HG03135 (cell line): ENCODE results near the gene GORASP1.

ENCODE experiments used
- ATAC-seq: cut with Tn5 transposase; IDR thresholded peaks from one replicate; pipeline ENCODE4 v1.9.1; 2021; ENCODE audit warnings: mild to moderate bottlenecking, moderate library complexity; ENCODE audit not compliant: unreplicated experiment

GORASP1 gene

GRCh38 chr3:39141171-39141995 is 34.0 kb upstream of the GORASP1 start:
- no peak for ATAC-seq

GRCh38 chr3:39140341-39140971 is 33.0 kb upstream of the GORASP1 start:
- no peak for ATAC-seq

GRCh38 chr3:39139442-39139841 is 32.0 kb upstream of the GORASP1 start:
- ATAC-seq: no peak

- ATAC-seq: no peak
These were observed 31.5 kb upstream of the GORASP1 start for GRCh38 chr3:39138804-39139415.

- ATAC-seq: no peak
These were observed 30.8 kb upstream of the GORASP1 start for GRCh38 chr3:39137991-39138803.

GRCh38 chr3:39137435-39137936 is 30.1 kb upstream of the GORASP1 start:
- no peak for ATAC-seq

GRCh38 chr3:39136533-39137434 is 29.4 kb upstream of the GORASP1 start:
- no peak for ATAC-seq

GRCh38 chr3:39135170-39135805 is 27.9 kb upstream of the GORASP1 start:
- no peak for ATAC-seq

GRCh38 chr3:39134305-39134704 is 26.9 kb upstream of the GORASP1 start:
- ATAC-seq: no peak

GRCh38 chr3:39133822-39134221 is 26.4 kb upstream of the GORASP1 start:
- no peak for ATAC-seq

GRCh38 chr3:39133093-39133490 is 25.7 kb upstream of the GORASP1 start:
- ATAC-seq: no peak

GRCh38 chr3:39132096-39133092 is 25.0 kb upstream of the GORASP1 start:
- no peak for ATAC-seq

GRCh38 chr3:39130693-39131265 is 23.4 kb upstream of the GORASP1 start:
- no peak for ATAC-seq

- ATAC-seq: no peak
These were observed 22.6 kb upstream of the GORASP1 start for GRCh38 chr3:39130026-39130425.

GRCh38 chr3:39128951-39129350 is 21.5 kb upstream of the GORASP1 start:
- ATAC-seq: no peak

GRCh38 chr3:39127908-39128304 is 20.5 kb upstream of the GORASP1 start:
- ATAC-seq: no peak

GRCh38 chr3:39127269-39127907 is 20.0 kb upstream of the GORASP1 start:
- no peak for ATAC-seq
